Measurements from ENCODE around the gene PDSS2. TPM values are rescaled to one million over a fixed set of nuclear protein-coding genes. Genes with fewer than 3 reads are reported as not detected.

PDSS2 gene
- total and polyA plus RNA-seq, 9 of the 15 experiments (the other 6 are each of a cell fraction or from before 2014, with no cell fraction given) = 5.8 to 21.1 (median 12.0) TPM

DNA sequence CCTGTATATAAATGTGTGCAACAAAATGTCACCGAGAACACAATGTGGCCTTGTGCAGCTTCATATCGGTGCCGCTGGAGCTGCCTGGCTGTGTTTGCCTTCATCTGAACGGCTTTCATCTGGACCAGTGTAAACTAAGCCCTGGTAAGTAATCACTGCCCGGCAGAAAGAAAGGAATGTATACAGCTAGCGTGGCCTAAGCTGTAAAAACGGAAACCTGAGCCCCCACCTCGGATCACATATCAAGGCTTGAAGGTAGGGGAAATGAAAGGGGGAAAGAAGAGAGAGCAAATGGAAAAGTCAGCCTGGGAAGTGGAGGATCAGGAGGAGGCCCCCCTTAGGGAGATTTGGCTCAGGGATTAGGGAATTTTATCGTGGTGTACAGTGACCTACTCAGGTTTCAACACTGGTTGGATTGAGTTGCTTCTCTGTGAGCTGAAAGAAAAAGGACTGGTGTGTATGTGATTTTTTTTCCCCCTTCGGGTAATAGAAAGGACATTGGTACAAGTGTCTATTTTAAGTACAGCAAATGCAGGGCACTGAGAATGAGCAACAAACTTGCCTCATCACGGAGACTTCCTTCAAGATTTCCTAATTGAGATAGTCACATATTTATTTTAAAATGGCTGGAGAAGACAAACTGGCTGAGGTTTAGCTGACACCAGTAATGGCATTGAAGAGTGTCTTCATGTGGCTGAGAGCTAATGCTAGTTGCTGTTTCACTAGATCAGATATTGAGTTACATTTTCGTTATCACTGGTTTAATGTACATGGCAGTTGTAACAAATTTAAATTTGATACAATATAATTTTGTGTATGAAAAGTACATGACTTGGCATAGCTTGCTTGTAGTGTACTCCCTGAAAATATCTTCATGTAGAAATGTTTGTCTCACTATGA lies 34.0 kb upstream of the PDSS2 start:
- Histone ChIP-seq H3K4me3 (no peak overlapping the region), H3K79me2 (ENCODE audit: control insufficient read depth, insufficient read depth, low read length) (no peaks in the 10 kb centered on the region)
- POLR2A ChIA-PET = no interaction called here

DNA sequence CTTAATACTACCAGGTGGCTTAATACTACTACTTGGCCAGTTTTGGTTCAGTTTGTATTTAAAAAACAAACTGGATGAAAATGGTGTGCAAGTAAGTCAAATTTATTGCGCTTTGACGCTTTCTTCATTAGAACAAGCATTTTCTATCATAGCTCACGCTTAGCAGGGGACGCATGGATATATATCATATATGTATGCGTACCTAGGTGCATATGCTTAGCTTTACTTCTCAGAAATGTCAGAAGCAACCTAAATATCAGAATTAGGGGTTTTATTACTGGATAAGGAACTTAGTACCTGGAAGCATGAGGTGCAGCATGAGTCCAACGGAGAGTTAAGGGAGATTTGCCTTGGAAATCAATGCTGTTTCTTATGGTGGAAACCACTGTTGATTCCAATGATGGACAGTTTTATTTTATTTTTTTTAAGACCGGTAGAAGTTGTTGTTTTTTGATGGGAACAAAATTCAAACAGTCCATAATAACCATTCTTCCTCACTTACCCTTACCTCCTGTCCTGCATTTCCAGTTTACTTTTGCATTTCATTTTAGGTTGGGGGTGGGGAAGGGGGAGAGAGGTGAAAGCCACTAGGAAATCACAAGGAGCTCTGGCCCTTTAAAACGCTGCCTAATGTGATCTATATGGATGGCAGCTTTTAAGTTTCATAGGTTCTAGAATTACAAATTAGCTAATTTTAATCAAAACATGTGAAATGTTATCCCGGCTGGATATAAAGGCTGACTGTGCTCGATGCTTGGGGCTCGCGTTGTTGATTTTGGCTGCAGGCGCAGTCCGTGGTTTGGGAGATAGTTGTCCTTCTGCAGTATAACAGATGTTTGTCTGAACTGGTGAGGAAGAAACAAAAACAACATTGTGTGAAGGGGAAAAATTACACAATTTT lies 32.6 kb upstream of the PDSS2 start:
- no peak overlapping the region for H2AFZ ChIP-seq (ENCODE audit: low read depth, low read length)
- no peaks in the 10 kb centered on the region for H3K9me1 ChIP-seq (ENCODE audit: control insufficient read depth, insufficient read depth, low read length)
- no TSS peak for BruUV-seq (replicated peaks)
- DNase-seq (ENCODE audit: extremely low read depth in 1 of 4, low spot score in 3 of 4) (no peak), ATAC-seq (no peak), FAIRE-seq (no peak)
- no peak overlapping the region for H3K4me2 ChIP-seq (ENCODE audit: insufficient read depth, low read length)
- no peaks in the 10 kb centered on the region for H3K79me2 ChIP-seq (ENCODE audit: control insufficient read depth, insufficient read depth, low read length)
- H3K4me1 ChIP-seq (replicated peaks in 1 of 2; ENCODE audit: control insufficient read depth in 2 of 2, insufficient read depth in 2 of 2, low read length in 2 of 2) = peaks cover 0 to 31% of the 10 kb centered on the region in 2 experiments; a peak in 3 of 5 replicates
- no peak overlapping the region for H3K4me3 ChIP-seq
- no peaks in the 10 kb centered on the region for H3K9me3 ChIP-seq (replicated peaks; ENCODE audit: control insufficient read depth, insufficient read depth, low read depth, low read length)
- ChIA-PET POLR2A (no interaction called here), CTCF (ENCODE audit: low intra/inter-chr PET ratio) (no interaction called here)
- H3K27me3 ChIP-seq (ENCODE audit: control insufficient read depth in 2 of 2, insufficient read depth in 2 of 2, low read length in 2 of 2) = peaks cover 51 to 59% of the 10 kb centered on the region in 2 experiments
- no peak overlapping the region for H3K9ac ChIP-seq (ENCODE audit: insufficient read depth in 1 of 2, low read depth in 2 of 2, low read length in 2 of 2)
- in situ Hi-C loops (cut with MboI) = no loop called here
- 49% methylated on average over 14 of the region's 14 CpGs for WGBS (ENCODE audit: insufficient coverage, low coverage, missing lambda C conversion rate)
- no peaks in the 10 kb centered on the region for H4K20me1 ChIP-seq (replicated peaks; ENCODE audit: control insufficient read depth, insufficient read depth, low read length)
- no peak overlapping the region for H3K27ac ChIP-seq (ENCODE audit: extremely low read depth, low read depth, low read length)
- intact Hi-C loops (cut with micrococcal nuclease) = no loop called here
- H3K36me3 ChIP-seq (ENCODE audit: control insufficient read depth, insufficient read depth, low read length) = no peaks in the 10 kb centered on the region
- TF ChIP-seq RBM15 (IDR thresholded peaks at IDR 0.05; ENCODE audit: insufficient read depth, low read length) (no peak), ZNF644 (tag; IDR thresholded peaks at IDR 0.05; ENCODE audit: low read depth) (no peak), FOXA1 (IDR thresholded peaks at IDR 0.05; ENCODE audit: borderline replicate concordance) (no peak), ZFP36 (IDR thresholded peaks at IDR 0.05; ENCODE audit: low read depth, low read length, partially characterized antibody) (peak; percentile 2), TSC22D4 (tag; IDR thresholded peaks at IDR 0.05) (no peak), CSDE1 (IDR thresholded peaks at IDR 0.05) (no peak), RHOXF2B (CRISPR knock-in tag; conservative IDR thresholded peaks at IDR 0.05) (no peak), CTBP1 (IDR thresholded peaks at IDR 0.05; ENCODE audit: borderline replicate concordance) (no peak)
- TF ChIP-seq, protein P1, sequence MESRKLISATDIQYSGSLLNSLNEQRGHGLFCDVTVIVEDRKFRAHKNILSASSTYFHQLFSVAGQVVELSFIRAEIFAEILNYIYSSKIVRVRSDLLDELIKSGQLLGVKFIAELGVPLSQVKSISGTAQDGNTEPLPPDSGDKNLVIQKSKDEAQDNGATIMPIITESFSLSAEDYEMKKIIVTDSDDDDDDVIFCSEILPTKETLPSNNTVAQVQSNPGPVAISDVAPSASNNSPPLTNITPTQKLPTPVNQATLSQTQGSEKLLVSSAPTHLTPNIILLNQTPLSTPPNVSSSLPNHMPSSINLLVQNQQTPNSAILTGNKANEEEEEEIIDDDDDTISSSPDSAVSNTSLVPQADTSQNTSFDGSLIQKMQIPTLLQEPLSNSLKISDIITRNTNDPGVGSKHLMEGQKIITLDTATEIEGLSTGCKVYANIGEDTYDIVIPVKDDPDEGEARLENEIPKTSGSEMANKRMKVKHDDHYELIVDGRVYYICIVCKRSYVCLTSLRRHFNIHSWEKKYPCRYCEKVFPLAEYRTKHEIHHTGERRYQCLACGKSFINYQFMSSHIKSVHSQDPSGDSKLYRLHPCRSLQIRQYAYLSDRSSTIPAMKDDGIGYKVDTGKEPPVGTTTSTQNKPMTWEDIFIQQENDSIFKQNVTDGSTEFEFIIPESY (CRISPR knock-in tag; IDR thresholded peaks at IDR 0.05) = no peak

More for the DNA sequence above, 34.0 kb upstream of the PDSS2 start:
- peaks cover 42 to 52% of the 10 kb centered on the region in 2 experiments for H3K27me3 ChIP-seq (ENCODE audit: control insufficient read depth in 2 of 2, insufficient read depth in 2 of 2, low read length in 2 of 2)
- no peaks in the 10 kb centered on the region for H3K9me3 ChIP-seq (replicated peaks; ENCODE audit: control insufficient read depth, insufficient read depth, low read depth, low read length)
- no peak overlapping the region for H3K9ac ChIP-seq (ENCODE audit: insufficient read depth in 1 of 2, low read depth in 2 of 2, low read length in 2 of 2)
- H3K27ac ChIP-seq (ENCODE audit: extremely low read depth, low read depth, low read length) = no peak overlapping the region
- no peak overlapping the region for H2AFZ ChIP-seq (ENCODE audit: low read depth, low read length)
- BruUV-seq (replicated peaks) = no TSS peak
- no peaks in the 10 kb centered on the region for H4K20me1 ChIP-seq (replicated peaks; ENCODE audit: control insufficient read depth, insufficient read depth, low read length)
- no peak for DNase-seq (ENCODE audit: extremely low read depth in 1 of 4, low spot score in 3 of 4)
- no peak overlapping the region for H3K4me2 ChIP-seq (ENCODE audit: insufficient read depth, low read length)
- FAIRE-seq = no peak
- H3K9me1 ChIP-seq (ENCODE audit: control insufficient read depth, insufficient read depth, low read length) = no peaks in the 10 kb centered on the region
- TF ChIP-seq ARHGAP35 (IDR thresholded peaks at IDR 0.05; ENCODE audit: partially characterized antibody) = no peak
- peak; percentile 22 for TF ChIP-seq CBX2 (IDR thresholded peaks at IDR 0.05; ENCODE audit: insufficient read depth, low read length, poor library complexity, severe bottlenecking)
- no peak for ATAC-seq
- CTCF ChIA-PET (ENCODE audit: low intra/inter-chr PET ratio) = no interaction called here
- WGBS (ENCODE audit: insufficient coverage, low coverage, missing lambda C conversion rate) = 4% methylated on average over 12 of the region's 12 CpGs
- intact Hi-C loops (cut with micrococcal nuclease) (no loop called here), in situ Hi-C loops (cut with MboI) (no loop called here)
- H3K36me3 ChIP-seq (ENCODE audit: control insufficient read depth, insufficient read depth, low read length) = no peaks in the 10 kb centered on the region
- peaks cover 0 to 28% of the 10 kb centered on the region in 2 experiments; a peak in 3 of 5 replicates for H3K4me1 ChIP-seq (replicated peaks in 1 of 2; ENCODE audit: control insufficient read depth in 2 of 2, insufficient read depth in 2 of 2, low read length in 2 of 2)
